ENCODE data around the gene ATP9A. TPM values are rescaled to one million over a fixed set of nuclear protein-coding genes. Genes with fewer than 3 reads are reported as not detected.
"Not testable (repeated sequence)": the region's sequence is repeated elsewhere in the genome, so short reads cannot be mapped to it uniquely, and the experiment has no call there.

The ATP9A gene
- polyA plus RNA-seq, 3 donors from 2014 or later, result 0.82 to 2.8 (median 1.2) TPM

DNA sequence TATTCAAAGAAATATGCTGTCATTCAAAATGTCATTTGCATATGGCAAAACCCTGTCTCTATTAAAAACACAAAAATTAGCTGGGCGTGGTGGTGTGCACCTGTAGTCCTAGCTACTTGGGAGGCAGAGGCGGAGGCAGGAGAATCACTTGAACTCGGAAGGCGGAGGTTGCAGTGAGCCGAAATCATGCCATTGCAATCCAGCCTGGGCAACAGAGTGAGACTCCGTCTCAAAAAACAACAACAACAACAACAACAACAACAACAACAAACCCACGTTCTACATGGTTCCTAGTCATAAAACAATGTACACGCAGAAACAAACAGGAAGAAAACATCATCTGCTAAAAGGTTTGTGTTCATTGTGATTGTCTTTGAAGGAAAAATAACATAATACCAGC, 15.0 kb downstream of the ATP9A start:
- not testable (repeated sequence) for H3K4me1 Mint-ChIP-seq; H3K36me3 Mint-ChIP-seq; H3K9me3 Mint-ChIP-seq; DNase-seq; H3K27me3 Mint-ChIP-seq (ENCODE audit: low read depth in 3 of 3); H3K27ac Mint-ChIP-seq; H3K4me3 Mint-ChIP-seq

DNA sequence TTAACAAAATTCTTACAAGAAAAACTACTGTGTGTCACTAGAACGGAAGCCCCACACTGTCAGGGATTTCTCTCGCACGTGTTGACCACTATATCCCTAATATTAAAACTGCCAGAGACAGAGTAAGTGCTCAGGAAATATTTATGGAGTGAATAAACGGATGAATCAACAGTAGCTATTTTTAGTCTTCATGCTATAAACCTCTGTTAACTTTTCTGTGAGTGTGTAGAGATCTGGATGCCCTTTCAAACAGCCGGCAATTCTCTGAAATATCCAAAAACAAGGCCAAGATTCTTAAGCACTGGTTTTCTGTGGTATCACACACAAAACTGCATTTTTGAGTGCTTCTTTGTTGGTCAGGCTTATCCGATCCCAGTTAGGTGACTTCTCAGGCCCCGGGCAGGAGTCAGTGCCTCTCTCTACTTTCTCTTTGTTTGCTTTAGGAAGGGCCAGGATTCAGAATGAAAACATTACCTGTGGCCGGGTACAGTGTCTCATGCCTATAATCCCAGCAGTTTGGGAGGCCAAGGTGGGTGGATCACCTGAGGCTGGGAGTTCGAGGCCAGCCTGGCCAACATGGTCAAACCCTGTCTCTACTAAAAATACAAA, 15.7 kb downstream of the ATP9A start:
- peaks cover 0 to 4% (median 0%) of the 10 kb centered on the region in 3 donors for H3K27me3 Mint-ChIP-seq (ENCODE audit: low read depth in 3 of 3)
- H3K27ac Mint-ChIP-seq, result no peak overlapping the region
- DNase-seq, result no peak
- H3K4me3 Mint-ChIP-seq, result no peak overlapping the region
- H3K9me3 Mint-ChIP-seq, result no peaks in the 10 kb centered on the region
- peaks cover 5 to 6% of the 10 kb centered on the region in 2 donors for H3K4me1 Mint-ChIP-seq
- H3K36me3 Mint-ChIP-seq, result no peaks in the 10 kb centered on the region

DNA sequence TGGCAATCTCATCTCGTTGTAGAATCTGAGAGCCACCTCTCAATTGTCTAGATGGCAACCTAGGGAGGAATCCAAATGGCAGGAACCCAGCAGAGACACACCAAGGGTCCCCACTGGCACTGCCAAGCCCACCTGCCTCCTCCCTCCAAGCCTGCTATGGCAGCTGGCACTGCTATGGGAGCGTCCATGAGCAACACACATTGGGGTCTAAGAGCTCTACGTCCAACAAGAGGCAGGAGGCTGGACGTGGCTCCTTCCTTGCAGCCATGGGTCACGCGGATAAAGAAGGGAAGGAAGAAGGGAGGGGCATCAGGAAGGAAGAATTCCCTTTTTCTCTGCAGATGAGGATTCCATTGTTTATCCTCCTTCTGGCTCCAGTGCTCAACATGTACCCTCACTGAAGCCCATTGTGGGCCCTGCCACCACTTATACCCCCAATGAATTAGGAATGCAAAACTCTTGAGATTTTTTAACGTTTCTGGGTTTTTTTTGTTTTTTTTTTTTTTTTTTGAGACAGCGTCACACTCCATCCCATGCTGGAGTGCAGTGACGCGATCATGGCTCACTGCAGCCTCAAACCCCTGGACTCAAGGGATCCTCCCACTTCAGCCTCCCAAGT, 17.3 kb downstream of the ATP9A start:
- no peaks in the 10 kb centered on the region for H3K27me3 Mint-ChIP-seq (ENCODE audit: low read depth in 3 of 3)
- H3K27ac Mint-ChIP-seq, result no peak overlapping the region
- H3K4me3 Mint-ChIP-seq, result no peak overlapping the region
- peaks cover 5 to 6% of the 10 kb centered on the region in 2 donors for H3K4me1 Mint-ChIP-seq
- no peaks in the 10 kb centered on the region for H3K9me3 Mint-ChIP-seq
- no peaks in the 10 kb centered on the region for H3K36me3 Mint-ChIP-seq
- DNase-seq, result no peak

DNA sequence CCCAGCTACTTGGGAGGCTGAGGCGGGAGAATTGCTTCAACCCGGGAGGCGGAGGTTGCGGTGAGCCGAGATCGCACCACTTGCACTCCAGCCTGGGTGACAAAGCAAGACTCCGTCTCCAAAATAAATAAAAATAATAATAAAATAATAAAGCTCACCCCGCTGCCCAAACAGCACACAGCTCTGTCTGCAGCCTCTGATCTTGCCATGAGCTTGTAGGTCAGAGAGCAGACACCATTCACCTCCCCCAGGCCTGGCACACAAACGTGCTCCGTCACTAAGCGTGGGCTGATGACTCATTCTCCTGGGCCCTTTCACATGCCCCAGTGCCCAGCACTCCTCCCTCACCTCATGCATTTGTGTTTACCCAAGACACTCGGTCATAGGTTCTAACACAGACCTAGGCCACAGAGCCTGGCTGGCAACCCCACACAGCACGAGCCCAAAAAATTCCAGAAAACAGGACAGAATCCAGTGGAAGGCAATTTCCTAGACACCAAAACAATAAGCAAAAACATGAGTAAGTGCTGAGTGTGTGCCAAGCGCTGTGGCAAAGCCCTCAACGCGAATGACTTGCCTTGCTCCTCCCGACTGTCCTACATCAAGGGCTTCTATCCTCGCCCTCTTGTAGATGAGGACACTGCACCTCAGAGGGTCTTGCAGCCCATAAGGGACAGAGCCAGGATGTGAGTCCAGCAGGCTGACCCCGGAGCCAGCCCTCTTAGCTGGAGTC, 18.0 kb downstream of the ATP9A start:
- Mint-ChIP-seq H3K4me3 (no peak overlapping the region), H3K27ac (peak overlapping the region in 1 of 6 donors; percentile 9), H3K36me3 (no peaks in the 10 kb centered on the region)

DNA sequence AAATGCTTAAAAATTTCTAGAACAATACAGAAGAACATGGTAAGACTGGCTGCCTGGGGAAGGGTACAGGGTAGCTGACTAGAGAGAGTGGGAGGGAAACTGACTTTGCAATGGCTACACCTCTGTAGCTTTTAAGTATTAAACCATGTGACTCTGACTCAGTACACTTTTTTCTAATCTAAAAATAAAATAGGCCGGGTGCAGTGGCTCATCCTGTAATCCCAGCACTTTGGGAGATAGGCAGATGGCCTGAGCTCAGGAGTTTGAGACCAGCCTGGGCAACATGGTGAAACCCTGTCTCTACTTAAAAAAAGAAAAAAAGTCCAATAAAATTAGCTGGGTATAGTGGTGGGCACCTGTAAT, 18.5 kb downstream of the ATP9A start:
- no peak overlapping the region for H3K4me3 Mint-ChIP-seq
- H3K36me3 Mint-ChIP-seq, result peaks cover 0 to under 1% (median 0%) of the 10 kb centered on the region in 3 donors
- no peak for DNase-seq
- H3K27me3 Mint-ChIP-seq (ENCODE audit: low read depth in 3 of 3), result no peaks in the 10 kb centered on the region
- no peaks in the 10 kb centered on the region for H3K9me3 Mint-ChIP-seq
- H3K4me1 Mint-ChIP-seq, result peaks cover 5 to 6% of the 10 kb centered on the region in 2 donors
- no peak overlapping the region for H3K27ac Mint-ChIP-seq

More for the DNA sequence above, 18.0 kb downstream of the ATP9A start:
- H3K4me1 Mint-ChIP-seq, result peaks cover 5 to 6% of the 10 kb centered on the region in 2 donors
- no peak for DNase-seq
- no peaks in the 10 kb centered on the region for H3K27me3 Mint-ChIP-seq (ENCODE audit: low read depth in 3 of 3)
- no peaks in the 10 kb centered on the region for H3K9me3 Mint-ChIP-seq

DNA sequence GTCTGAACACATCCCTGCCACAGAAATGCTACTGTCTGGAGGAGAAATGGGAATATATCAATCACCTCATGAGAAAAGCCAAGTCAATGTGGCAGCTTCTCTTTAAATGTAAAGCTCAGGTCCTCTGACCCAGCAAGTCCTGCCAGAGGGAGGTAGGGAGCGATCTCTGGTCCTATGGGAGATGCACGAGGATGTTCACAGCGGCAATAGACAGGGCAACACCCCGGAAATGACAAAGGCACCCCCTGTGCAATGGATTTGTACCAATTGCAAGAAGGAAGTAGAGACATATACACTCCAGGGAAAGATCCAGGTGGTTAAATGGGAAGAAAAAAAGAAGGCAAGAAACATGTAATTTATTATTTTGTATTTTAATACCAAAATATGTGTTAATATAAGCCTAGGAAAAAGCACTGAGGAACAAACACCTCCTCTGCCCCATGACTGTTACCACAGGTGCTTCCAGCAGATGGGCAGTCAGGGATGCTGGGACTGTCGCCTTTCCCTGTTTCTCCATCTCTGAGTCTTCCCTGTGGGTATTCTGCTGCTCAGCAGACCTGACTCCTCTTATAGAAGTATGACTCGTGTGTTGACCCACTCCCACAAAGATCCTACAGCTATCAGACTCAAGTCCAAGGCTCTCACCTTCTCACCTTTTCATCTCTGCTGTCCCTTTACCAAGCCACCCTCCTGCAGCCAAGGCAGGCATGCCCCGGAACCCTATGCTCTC, 20.8 kb downstream of the ATP9A start:
- no peak for DNase-seq
- no peaks in the 10 kb centered on the region for H3K27me3 Mint-ChIP-seq (ENCODE audit: low read depth in 3 of 3)
- no peaks in the 10 kb centered on the region for H3K9me3 Mint-ChIP-seq
- H3K4me1 Mint-ChIP-seq, result peaks cover 4 to 6% of the 10 kb centered on the region in 2 donors
- no peak overlapping the region for H3K4me3 Mint-ChIP-seq
- H3K27ac Mint-ChIP-seq, result no peak overlapping the region
- peaks cover 0 to 3% (median 0%) of the 10 kb centered on the region in 3 donors for H3K36me3 Mint-ChIP-seq

DNA sequence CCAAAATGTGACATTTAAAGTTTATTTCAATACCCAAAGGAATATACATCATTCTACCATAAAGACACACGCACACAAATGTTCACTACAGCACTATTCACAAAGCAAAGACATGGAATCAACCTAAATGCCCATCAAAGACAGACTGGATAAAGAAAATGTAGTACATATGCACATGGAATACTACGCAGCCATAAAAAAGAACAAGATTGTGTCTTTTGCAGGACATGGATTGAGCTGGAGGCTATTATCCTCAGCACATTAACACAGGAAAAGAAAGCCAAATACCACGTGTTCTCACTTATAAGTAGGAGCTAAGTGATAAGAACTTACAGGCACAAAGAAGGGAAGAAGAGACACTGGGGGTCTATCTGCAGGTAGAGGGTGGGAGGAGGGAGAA, 22.4 kb downstream of the ATP9A start:
- Mint-ChIP-seq H3K4me1 (peaks cover 3 to 6% of the 10 kb centered on the region in 2 donors), H3K36me3 (peaks cover 0 to 3% (median 0%) of the 10 kb centered on the region in 3 donors), H3K27ac (no peak overlapping the region), H3K27me3 (ENCODE audit: low read depth in 3 of 3) (no peaks in the 10 kb centered on the region), H3K4me3 (no peak overlapping the region), H3K9me3 (no peaks in the 10 kb centered on the region)
- no peak for DNase-seq

DNA sequence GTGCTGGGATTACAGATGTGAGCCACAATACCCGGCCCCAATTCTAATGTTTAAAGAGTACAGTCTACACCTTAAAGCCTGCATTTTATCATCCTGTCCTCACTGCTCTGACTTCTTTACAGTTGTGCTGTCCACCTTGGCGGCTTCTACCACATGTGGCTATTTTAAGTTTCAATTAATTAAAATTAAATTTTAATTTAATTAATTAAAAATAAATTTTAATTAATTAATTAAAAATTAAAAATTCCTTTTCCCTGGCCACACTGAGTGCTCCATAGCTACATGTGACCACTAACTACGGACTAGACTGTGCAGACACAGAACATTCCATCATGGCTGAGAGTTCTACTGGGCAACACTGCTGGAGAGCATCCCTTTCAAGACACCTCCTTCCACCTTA, 27.4 kb downstream of the ATP9A start:
- no peak for DNase-seq
- Mint-ChIP-seq H3K9me3 (peaks cover 0 to 2% (median 0%) of the 10 kb centered on the region in 6 donors), H3K4me3 (no peak overlapping the region), H3K27ac (no peak overlapping the region), H3K4me1 (peaks cover 0 to 16% of the 10 kb centered on the region in 2 donors), H3K36me3 (peaks cover 0 to 3% (median 0%) of the 10 kb centered on the region in 3 donors), H3K27me3 (ENCODE audit: low read depth in 3 of 3) (peaks cover 0 to 3% (median 2%) of the 10 kb centered on the region in 3 donors)

DNA sequence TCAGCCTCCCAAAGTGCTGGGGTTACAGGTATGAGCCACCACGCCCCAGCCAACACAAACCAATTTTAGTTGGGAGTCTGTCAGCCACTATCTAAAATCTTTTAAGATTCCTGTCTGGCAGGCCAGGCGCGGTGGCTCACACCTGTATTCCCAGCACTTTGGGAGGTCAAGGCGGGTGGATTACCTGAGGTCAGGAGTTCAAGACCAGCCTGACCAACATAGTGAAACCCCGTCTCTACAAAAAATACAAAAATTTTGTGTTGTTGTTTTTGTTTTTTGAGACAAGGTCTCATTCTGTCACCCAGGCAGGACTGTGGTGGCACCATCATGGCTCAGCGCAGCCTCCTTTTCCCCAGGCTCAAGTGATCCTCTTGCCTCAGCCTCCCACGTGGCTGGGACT, 27.9 kb downstream of the ATP9A start:
- H3K36me3 Mint-ChIP-seq; H3K27ac Mint-ChIP-seq; H3K27me3 Mint-ChIP-seq (ENCODE audit: low read depth in 3 of 3); H3K4me3 Mint-ChIP-seq; H3K9me3 Mint-ChIP-seq; DNase-seq: not testable (repeated sequence)
- H3K4me1 Mint-ChIP-seq, result peaks cover 0 to 16% of the 10 kb centered on the region in 2 donors

DNA sequence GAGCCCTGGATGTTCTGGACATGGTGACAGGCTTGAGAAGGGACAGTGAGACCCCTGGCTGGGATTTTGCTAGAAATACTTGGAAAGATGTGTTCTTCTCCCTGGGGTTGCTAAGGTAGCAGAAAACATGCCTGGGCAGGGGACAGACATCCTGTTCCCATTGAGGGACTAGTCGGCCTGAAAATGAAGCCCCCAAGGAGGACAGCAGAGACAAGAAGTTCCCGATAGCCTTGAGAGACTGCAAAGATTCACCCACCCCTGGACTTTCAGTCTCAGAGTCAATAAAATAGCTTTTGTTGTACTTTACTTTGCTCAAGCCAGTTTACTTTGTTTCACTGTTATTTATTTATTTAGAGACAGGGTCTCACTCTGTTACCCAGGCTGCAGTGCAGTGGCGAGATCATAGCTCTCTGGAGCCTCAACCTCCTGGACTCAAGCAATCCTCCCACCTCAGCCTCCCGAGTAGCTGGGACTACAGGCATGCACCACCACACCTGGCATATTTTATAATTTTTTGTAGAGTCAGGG, 28.4 kb downstream of the ATP9A start:
- Mint-ChIP-seq H3K4me1 (peaks cover 0 to 16% of the 10 kb centered on the region in 2 donors), H3K9me3 (peaks cover 0 to 2% (median 0%) of the 10 kb centered on the region in 6 donors), H3K27ac (no peak overlapping the region), H3K4me3 (no peak overlapping the region), H3K27me3 (ENCODE audit: low read depth in 3 of 3) (peaks cover 0 to 5% (median 2%) of the 10 kb centered on the region in 3 donors), H3K36me3 (peaks cover 0 to 3% (median 0%) of the 10 kb centered on the region in 3 donors)
- no peak for DNase-seq

DNA sequence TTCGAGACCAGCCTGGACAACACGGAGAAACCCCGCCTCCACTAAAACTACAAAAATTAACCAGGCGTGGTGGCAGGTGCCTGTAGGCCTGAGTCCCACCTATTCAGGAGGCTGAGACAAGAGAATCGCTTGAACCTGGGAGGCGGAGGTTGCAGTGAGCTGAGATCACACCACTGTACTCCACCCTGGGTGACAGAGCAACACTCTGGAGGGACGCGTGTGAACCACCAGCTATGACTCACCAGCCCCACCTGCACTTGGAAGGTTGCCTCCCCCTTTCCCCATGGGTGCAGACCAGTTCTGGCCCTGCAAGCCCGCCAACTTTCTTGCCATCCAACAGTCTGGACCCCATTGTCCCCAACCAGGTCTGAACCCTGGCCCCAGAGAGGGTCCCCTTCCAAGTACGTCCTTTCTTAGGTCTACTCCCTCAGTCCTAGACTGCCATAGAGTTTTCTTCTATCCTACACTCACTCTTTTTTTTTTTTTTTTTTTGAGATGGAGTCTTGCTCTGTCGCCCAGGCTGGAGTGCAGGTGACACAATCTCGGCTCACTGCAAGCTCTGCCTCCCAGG, 29.2 kb downstream of the ATP9A start:
- Mint-ChIP-seq H3K27ac (no peak overlapping the region), H3K27me3 (ENCODE audit: low read depth in 3 of 3) (peaks cover 0 to 5% (median 2%) of the 10 kb centered on the region in 3 donors), H3K4me3 (peak overlapping the region in 1 of 5 donors; percentile 30), H3K9me3 (peaks cover 0 to 2% (median 0%) of the 10 kb centered on the region in 6 donors), H3K36me3 (no peaks in the 10 kb centered on the region), H3K4me1 (peaks cover 0 to 16% of the 10 kb centered on the region in 2 donors)
- DNase-seq, result peak in 2 of 3 donors; percentile 0 to 14

DNA sequence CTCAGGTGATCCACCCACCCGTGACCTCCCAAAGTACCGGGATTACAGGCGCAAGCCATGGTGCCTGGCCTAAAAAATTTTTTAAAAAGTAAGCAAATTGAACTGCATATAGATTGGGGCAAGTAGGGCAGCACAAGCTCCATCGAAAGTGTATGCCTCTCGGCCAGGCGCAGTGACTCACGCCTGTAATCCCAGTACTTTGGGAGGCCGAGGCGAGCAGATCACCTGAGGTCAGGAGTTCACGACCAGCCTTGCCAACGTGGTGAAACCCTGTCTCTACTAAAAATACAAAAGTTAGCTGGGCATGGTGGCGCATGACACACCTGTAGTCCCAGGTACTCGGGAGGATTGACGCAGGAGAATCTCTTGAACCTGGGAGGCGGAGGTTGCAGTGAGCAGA, 29.9 kb downstream of the ATP9A start:
- not testable (repeated sequence) for H3K27me3 Mint-ChIP-seq (ENCODE audit: low read depth in 3 of 3); DNase-seq; H3K27ac Mint-ChIP-seq; H3K4me3 Mint-ChIP-seq; H3K9me3 Mint-ChIP-seq; H3K36me3 Mint-ChIP-seq
- H3K4me1 Mint-ChIP-seq, result peaks cover 0 to 16% of the 10 kb centered on the region in 2 donors

DNA sequence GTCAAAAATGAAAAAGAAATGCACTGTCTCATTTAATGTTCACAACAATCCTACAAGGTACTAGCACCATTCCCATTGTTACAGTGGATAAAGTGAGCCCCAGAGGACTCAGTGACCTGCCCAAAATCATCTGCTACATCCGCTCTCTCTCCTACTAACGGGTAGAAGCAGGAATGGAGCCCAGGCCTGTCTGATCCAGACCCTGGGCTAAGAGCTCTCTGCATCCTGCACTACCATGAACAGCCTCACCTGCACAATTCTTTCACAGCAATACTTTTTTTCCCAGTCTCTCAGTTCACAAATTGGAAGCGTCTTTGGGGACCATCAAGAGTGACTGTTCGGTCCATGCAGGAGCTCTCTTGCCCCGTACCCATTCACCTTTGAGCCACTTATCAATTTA, 31.2 kb downstream of the ATP9A start:
- DNase-seq, result no peak

More for the DNA sequence above, 31.2 kb downstream of the ATP9A start:
- Mint-ChIP-seq H3K36me3 (no peaks in the 10 kb centered on the region), H3K27me3 (ENCODE audit: low read depth in 3 of 3) (peaks cover 0 to 5% (median 2%) of the 10 kb centered on the region in 3 donors), H3K27ac (no peak overlapping the region), H3K4me1 (peaks cover 7 to 19% of the 10 kb centered on the region in 2 donors), H3K4me3 (no peak overlapping the region), H3K9me3 (peaks cover 0 to 2% (median 0%) of the 10 kb centered on the region in 6 donors)

Measured in immature natural killer cell (primary cell).